ENCODE measurements around the gene WFDC1. TPM values are rescaled to one million over a fixed set of nuclear protein-coding genes. Genes with fewer than 3 reads are reported as not detected.

The WFDC1 gene
- 62.1 and 85.8 TPM in 2 replicates for polyA plus RNA-seq (2011; rRNA removed)
- 21.5 and 28.0 TPM in 2 replicates for polyA minus RNA-seq (2011; rRNA and poly(A)+ RNA removed)

DNA sequence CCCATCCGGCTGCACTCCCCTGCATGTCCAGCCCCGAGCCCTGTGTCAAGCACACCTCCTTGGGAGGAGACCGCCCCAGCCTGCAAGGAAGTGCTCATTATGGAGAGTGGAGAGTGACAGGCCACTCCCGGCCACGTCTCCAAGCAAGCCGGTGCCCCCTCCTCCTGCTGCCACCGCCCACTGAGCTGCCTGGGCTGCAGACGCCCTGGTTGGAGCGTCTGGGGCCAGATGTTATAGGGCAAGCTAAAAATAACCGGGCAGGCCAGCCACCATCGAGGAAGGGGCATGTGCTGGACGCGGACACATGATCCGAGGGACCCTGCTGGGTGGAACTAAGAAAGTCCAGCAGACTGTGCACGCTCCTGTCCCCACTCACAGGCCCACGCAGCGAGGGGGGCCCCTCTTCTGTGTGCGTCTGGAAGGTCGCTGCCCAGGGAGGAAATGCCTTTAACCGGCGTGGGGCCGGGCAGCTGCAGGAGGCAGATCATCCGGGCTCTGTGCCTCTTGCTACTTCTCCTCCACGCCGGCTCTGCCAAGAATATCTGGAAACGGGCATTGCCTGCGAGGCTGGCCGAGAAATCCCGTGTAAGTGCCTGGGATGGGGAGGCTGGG, at the start of gene WFDC1:
Gene WFDC1 (plus strand): TSS at position 348 of the 612 bp plus-strand sequence. CDS start 94 bp downstream, at position 442.
- Histone ChIP-seq H3K27me3 (ENCODE audit: control insufficient read depth, insufficient read depth, low read length) (peaks cover 4% of the 10 kb centered on the region), H3K36me3 (ENCODE audit: control insufficient read depth, insufficient read depth, low read length) (no peaks in the 10 kb centered on the region), H3K4me3 (ENCODE audit: low read depth, low read length) (peak within 1 kb of the TSS; percentile 40)
- TF ChIP-seq, protein P1, sequence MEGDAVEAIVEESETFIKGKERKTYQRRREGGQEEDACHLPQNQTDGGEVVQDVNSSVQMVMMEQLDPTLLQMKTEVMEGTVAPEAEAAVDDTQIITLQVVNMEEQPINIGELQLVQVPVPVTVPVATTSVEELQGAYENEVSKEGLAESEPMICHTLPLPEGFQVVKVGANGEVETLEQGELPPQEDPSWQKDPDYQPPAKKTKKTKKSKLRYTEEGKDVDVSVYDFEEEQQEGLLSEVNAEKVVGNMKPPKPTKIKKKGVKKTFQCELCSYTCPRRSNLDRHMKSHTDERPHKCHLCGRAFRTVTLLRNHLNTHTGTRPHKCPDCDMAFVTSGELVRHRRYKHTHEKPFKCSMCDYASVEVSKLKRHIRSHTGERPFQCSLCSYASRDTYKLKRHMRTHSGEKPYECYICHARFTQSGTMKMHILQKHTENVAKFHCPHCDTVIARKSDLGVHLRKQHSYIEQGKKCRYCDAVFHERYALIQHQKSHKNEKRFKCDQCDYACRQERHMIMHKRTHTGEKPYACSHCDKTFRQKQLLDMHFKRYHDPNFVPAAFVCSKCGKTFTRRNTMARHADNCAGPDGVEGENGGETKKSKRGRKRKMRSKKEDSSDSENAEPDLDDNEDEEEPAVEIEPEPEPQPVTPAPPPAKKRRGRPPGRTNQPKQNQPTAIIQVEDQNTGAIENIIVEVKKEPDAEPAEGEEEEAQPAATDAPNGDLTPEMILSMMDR (IDR thresholded peaks at IDR 0.05; ENCODE audit: insufficient read depth, low read depth, low read length), result no peak
- POLR2A ChIA-PET, result no interaction called here
- CTCF ChIA-PET, result interaction anchor here (0.7 to 1.0 kb wide), 2 partner anchors 12 to 14 kb away, joined by 3 read pairs; no protein-coding TSS in a partner anchor
- DNase-seq (ENCODE audit: low read depth), result no peak

GRCh38 chr16:84245956-84246678, 48.6 kb upstream of the WFDC1 start:
- Histone ChIP-seq H3K36me3 (ENCODE audit: control insufficient read depth, insufficient read depth, low read length) (no peaks in the 10 kb centered on the region), H3K27me3 (ENCODE audit: control insufficient read depth, insufficient read depth, low read length) (peaks cover 8% of the 10 kb centered on the region), H3K4me3 (ENCODE audit: low read depth, low read length) (no peak overlapping the region)
- DNase-seq (ENCODE audit: low read depth), result no peak
- POLR2A ChIA-PET, result no interaction called here
- CTCF ChIA-PET, result no interaction called here
- TF ChIP-seq, protein P1 (IDR thresholded peaks at IDR 0.05; ENCODE audit: insufficient read depth, low read depth, low read length), result no peak

DNA sequence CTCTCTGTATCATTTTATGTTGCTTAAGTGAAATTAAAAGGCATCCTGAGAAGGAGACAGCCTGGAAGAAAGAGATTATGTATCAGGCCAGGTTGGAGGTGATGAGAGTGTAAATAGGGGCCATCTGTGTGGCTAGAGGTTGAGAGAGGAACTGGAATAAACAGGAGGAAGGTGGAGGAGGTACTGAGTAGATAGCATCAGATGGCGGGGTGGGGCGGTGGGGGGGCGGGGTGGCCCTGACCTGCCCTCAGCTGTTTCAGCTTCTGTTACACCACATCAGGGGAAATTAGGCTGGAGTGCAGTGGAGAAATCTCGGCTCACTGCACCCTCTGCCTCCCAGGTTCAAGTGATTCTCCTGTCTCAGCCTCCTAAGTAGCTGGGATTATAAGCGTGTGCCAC, 48.0 kb upstream of the WFDC1 start:
- Histone ChIP-seq H3K4me3 (ENCODE audit: low read depth, low read length) (no peak overlapping the region), H3K27me3 (ENCODE audit: control insufficient read depth, insufficient read depth, low read length) (peaks cover 3% of the 10 kb centered on the region), H3K36me3 (ENCODE audit: control insufficient read depth, insufficient read depth, low read length) (no peaks in the 10 kb centered on the region)
- TF ChIP-seq, protein P1 (IDR thresholded peaks at IDR 0.05; ENCODE audit: insufficient read depth, low read depth, low read length), result no peak
- DNase-seq (ENCODE audit: low read depth), result no peak
- ChIA-PET CTCF (interaction anchor here (1.1 kb wide), 1 partner anchor 162 kb away, joined by 3 read pairs; no protein-coding TSS in a partner anchor), POLR2A (no interaction called here)

DNA sequence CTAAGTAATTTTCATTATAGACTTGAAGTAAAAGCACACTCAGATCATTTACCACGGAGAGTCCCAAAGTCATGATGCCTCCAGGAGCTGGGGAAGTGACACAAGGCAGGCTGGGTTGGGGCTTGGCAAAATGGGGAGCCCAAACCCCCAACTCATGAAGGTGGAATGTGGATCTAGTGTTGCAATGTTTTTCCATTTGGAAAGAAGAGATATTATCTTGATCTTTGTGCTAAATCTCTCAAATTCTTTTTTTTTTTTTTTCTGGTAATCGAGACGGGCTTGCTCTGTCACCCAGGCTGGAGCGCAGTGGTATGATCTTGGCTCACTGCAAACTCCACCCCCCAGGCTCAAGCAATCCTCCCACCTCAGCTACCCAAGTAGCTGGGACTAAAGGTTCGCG, 47.3 kb upstream of the WFDC1 start:
- CTCF ChIA-PET, result interaction anchor here (1.1 kb wide), 1 partner anchor 163 kb away, joined by 3 read pairs; no protein-coding TSS in a partner anchor

GRCh38 chr16:84247844-84248243, 46.8 kb upstream of the WFDC1 start:
- POLR2A ChIA-PET, result no interaction called here
- no peaks in the 10 kb centered on the region for H3K36me3 ChIP-seq (ENCODE audit: control insufficient read depth, insufficient read depth, low read length)
- TF ChIP-seq, protein P1 (IDR thresholded peaks at IDR 0.05; ENCODE audit: insufficient read depth, low read depth, low read length), result no peak
- no peak overlapping the region for H3K4me3 ChIP-seq (ENCODE audit: low read depth, low read length)
- H3K27me3 ChIP-seq (ENCODE audit: control insufficient read depth, insufficient read depth, low read length), result peaks cover 3% of the 10 kb centered on the region
- no peak for DNase-seq (ENCODE audit: low read depth)
- CTCF ChIA-PET, result interaction anchor here (1.1 kb wide), 1 partner anchor 164 kb away, joined by 3 read pairs; no protein-coding TSS in a partner anchor

More for the DNA sequence above, 47.3 kb upstream of the WFDC1 start:
- Histone ChIP-seq H3K4me3 (ENCODE audit: low read depth, low read length) (no peak overlapping the region), H3K36me3 (ENCODE audit: control insufficient read depth, insufficient read depth, low read length) (no peaks in the 10 kb centered on the region), H3K27me3 (ENCODE audit: control insufficient read depth, insufficient read depth, low read length) (peaks cover 3% of the 10 kb centered on the region; the same call in 1 of the 2 replicates)
- POLR2A ChIA-PET, result no interaction called here
- TF ChIP-seq, protein P1 (IDR thresholded peaks at IDR 0.05; ENCODE audit: insufficient read depth, low read depth, low read length), result no peak
- DNase-seq (ENCODE audit: low read depth), result no peak
